Astrocyte of the cerebellum (primary cell): ENCODE results near the gene IL21R.

Source experiments
- DNase-seq: peaks from one replicate; pipeline ENCODE4 v3.0.0-alpha.2; 2011; ENCODE audit warnings: low read depth
- H3K4me3 ChIP-seq: 2 replicates; pipeline ENCODE4 v1.5.1; 2011; ENCODE audit warnings: mild to moderate bottlenecking, low read depth, low read length, moderate library complexity
- in situ Hi-C: cut with HindIII; loops from 2 replicates; pipeline ENCODE4 v1.10.0; 2017; ENCODE audit warnings: low sequenced_read_pairs
- TF ChIP-seq, protein P1 (sequence below): IDR thresholded peaks from 2 replicates; pipeline ENCODE4 v1.5.1; 2012; ENCODE audit warnings: low read length, low read depth, moderate library complexity, mild to moderate bottlenecking; ENCODE audit errors: missing control alignments

IL21R gene

DNA sequence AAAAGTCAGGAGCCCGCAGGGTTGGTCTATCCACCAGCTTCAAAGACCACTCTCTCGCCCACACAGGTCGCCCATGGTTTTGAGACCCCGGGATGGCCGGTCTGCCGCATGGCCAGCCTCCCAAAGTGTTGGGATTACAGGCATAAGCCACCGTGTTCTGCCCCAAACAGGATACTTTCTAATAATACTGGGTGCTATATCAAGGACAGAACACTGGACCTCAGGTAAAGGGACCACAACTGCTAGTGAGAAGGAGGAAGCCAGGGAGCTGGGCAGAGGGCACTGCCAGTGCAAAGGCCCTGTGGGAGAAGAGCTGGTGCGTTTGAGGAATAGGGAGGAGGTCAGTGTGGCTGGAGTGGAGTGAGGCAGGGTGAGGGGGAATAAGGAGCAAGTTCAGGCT lies 34.1 kb downstream of the IL21R start:
- no peak overlapping the region for H3K4me3 ChIP-seq
- TF ChIP-seq, protein P1, sequence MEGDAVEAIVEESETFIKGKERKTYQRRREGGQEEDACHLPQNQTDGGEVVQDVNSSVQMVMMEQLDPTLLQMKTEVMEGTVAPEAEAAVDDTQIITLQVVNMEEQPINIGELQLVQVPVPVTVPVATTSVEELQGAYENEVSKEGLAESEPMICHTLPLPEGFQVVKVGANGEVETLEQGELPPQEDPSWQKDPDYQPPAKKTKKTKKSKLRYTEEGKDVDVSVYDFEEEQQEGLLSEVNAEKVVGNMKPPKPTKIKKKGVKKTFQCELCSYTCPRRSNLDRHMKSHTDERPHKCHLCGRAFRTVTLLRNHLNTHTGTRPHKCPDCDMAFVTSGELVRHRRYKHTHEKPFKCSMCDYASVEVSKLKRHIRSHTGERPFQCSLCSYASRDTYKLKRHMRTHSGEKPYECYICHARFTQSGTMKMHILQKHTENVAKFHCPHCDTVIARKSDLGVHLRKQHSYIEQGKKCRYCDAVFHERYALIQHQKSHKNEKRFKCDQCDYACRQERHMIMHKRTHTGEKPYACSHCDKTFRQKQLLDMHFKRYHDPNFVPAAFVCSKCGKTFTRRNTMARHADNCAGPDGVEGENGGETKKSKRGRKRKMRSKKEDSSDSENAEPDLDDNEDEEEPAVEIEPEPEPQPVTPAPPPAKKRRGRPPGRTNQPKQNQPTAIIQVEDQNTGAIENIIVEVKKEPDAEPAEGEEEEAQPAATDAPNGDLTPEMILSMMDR = no peak
- no peak for DNase-seq
- in situ Hi-C loops = no loop called here

DNA sequence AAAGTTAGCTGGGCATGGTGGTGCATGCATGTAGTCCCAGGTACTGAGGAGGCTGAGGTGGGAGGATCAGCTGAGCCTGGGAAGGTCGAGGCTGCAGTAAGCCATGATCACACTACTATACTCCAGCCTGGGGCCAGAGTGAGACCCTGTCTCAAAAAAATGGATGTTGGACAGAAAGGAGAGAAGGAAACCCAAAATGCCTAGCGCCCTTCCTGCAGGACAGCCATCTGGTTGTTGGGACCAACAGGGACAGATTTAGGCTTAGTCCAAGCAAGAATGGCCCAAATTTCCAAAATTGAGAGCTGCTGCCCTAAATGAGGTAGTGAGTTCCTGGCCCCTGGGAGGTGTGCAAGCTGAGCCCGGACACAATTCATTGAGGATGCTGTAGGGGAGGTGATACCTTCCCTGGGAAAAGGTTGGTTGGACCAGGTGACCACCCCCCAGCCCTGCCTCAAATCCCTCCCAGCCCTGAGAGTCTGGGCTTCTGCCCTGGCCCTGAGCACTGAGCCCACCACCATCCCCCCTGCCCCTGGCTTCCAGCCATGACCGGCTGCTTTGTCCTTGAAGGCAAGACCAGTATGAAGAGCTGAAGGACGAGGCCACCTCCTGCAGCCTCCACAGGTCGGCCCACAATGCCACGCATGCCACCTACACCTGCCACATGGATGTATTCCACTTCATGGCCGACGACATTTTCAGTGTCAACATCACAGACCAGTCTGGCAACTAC lies 35.1 kb downstream of the IL21R start:
- H3K4me3 ChIP-seq = no peak overlapping the region
- TF ChIP-seq, protein P1 = no peak
- in situ Hi-C loops = no loop called here
- no peak for DNase-seq

DNA sequence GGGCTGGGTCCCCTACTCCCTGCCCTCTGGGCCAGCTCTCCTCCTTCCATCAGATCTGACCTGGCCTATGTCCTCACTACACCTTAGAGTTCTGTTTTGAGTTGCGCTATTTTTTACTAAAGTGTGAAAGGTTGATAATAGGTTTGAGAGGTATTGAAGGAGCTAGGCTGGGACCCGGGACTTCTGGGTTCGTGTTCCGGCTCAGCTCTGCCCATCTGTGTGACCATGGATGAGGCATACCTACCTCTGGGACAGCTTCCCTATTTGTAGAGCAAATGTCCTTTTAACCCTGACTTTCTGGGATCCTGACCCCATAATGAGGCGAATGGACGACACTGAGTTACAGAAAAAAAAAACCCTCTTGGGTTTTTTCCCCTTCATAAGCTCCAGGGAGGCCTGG lies 36.0 kb downstream of the IL21R start:
- no peak for DNase-seq
- in situ Hi-C loops = no loop called here
- TF ChIP-seq, protein P1 = no peak
- no peak overlapping the region for H3K4me3 ChIP-seq

DNA sequence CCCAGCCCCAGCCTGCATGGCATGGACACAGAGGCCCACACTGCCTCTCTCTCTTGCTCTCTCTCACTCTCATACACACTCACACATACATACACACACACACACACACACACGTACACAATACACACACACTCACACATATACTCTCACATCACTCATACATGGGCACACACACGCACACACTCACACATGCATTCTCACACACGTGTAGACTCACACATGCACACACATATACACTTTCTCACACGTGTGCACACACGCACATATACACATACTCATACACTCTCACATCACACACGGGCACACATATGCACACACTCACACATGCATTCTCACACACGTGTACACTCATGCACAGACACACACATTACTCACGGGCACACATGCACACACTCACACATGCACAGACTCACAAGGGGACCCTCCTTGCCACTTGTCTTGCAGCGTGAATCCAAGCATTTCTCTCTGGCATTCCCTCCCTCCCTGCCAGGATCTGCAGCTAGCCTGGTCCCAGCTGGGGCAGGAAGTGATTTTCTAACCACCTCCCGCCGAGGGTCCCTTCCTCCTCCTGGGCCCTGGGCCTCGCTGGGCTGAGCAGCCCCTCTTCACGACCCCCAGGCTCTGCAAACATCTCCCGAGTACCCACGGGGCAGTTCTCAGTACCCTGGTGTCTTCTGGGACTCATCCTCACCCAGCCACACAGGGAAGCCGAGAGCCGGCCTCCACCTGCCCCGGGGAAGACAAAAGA lies 37.5 kb downstream of the IL21R start:
- in situ Hi-C loops = no loop called here
- H3K4me3 ChIP-seq = no peak overlapping the region
- TF ChIP-seq, protein P1 = no peak
- no peak for DNase-seq

DNA sequence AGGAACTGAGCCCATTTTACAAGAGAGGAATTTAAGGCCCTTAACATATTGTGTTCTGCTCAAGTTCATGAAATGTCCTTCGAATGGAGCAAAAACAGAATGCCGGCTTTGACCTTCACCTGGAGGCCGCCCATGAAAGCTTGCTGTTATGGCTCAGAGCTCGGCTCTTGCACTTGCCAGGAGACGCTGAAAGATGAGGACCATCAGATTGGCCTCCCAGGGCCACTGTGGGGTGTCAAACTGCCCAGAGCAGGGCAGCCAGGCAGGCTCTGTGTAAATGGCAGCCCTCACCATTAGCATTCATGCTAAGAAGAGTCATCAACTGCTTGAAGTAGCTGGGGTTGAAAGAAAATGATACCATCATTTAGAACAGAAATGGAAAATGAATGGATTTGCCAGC lies 39.3 kb downstream of the IL21R start:
- no peak overlapping the region for H3K4me3 ChIP-seq
- in situ Hi-C loops = no loop called here
- DNase-seq = no peak
- TF ChIP-seq, protein P1 = no peak

DNA sequence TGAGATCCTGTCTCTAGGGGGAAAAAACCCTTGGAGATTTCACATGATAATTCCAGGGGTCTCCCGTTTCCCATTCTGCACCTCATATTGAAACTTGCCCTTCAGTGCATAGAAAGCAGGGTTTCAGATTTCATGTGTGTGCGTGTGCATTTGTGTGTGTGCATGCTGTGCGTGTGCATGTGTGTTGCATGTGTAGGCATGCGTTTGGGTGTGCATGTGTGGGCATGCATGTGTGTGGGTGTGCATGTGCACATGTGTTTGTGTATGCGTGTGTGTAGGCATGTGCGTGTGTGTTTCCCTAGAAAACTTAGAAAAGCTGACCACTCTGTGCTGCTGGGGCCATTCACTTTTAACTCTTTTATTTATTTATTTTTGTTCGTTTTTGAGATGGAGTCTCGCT lies 40.0 kb downstream of the IL21R start:
- no peak overlapping the region for H3K4me3 ChIP-seq
- no peak for DNase-seq
- TF ChIP-seq, protein P1 = no peak
- in situ Hi-C loops = no loop called here
